HS-27A (cell line): ENCODE measurements around the gene CNTNAP2.
A peak's percentile ranks its signal among the peaks of the same experiment; 100 is the strongest.

ENCODE experiments used
- DNase-seq: peaks from one replicate; pipeline ENCODE4 v3.0.0-alpha.2; 2012; ENCODE audit warnings: low read depth, missing footprints

Gene CNTNAP2

GRCh38 chr7:147261693-147262092 is 1145.1 kb downstream of the CNTNAP2 start:
- no peak for DNase-seq

- DNase-seq = no peak
Measured at GRCh38 chr7:147265528-147265927, 1148.9 kb downstream of the CNTNAP2 start.

GRCh38 chr7:147276106-147276505 is 1159.5 kb downstream of the CNTNAP2 start:
- no peak for DNase-seq

- no peak for DNase-seq
Measured at GRCh38 chr7:147276783-147277370, 1160.3 kb downstream of the CNTNAP2 start.

- no peak for DNase-seq
Measured at GRCh38 chr7:147279514-147279913, 1162.9 kb downstream of the CNTNAP2 start.

GRCh38 chr7:147279964-147280374 is 1163.4 kb downstream of the CNTNAP2 start:
- DNase-seq = no peak

- DNase-seq = no peak
Measured at GRCh38 chr7:147282204-147282603, 1165.6 kb downstream of the CNTNAP2 start.

GRCh38 chr7:147296201-147296600 is 1179.6 kb downstream of the CNTNAP2 start:
- no peak for DNase-seq

GRCh38 chr7:147296986-147297385 is 1180.4 kb downstream of the CNTNAP2 start:
- DNase-seq = no peak

GRCh38 chr7:147298611-147299043 is 1182.0 kb downstream of the CNTNAP2 start:
- DNase-seq = peak; percentile 14

- no peak for DNase-seq
Measured at GRCh38 chr7:147300293-147300692, 1183.7 kb downstream of the CNTNAP2 start.

- no peak for DNase-seq
Measured at GRCh38 chr7:147304376-147304775, 1187.8 kb downstream of the CNTNAP2 start.

- DNase-seq = no peak
Measured at GRCh38 chr7:147305827-147306226, 1189.2 kb downstream of the CNTNAP2 start.

GRCh38 chr7:147308539-147308938 is 1191.9 kb downstream of the CNTNAP2 start:
- DNase-seq = no peak

- DNase-seq = no peak
Measured at GRCh38 chr7:147311336-147311735, 1194.7 kb downstream of the CNTNAP2 start.

GRCh38 chr7:147321504-147321903 is 1204.9 kb downstream of the CNTNAP2 start:
- no peak for DNase-seq

GRCh38 chr7:147332988-147333387 is 1216.4 kb downstream of the CNTNAP2 start:
- DNase-seq = no peak

GRCh38 chr7:147363101-147363500 is 1246.5 kb downstream of the CNTNAP2 start:
- DNase-seq = no peak

GRCh38 chr7:147376192-147376591 is 1259.6 kb downstream of the CNTNAP2 start:
- no peak for DNase-seq

GRCh38 chr7:147380926-147381325 is 1264.3 kb downstream of the CNTNAP2 start:
- DNase-seq = no peak

GRCh38 chr7:147394329-147394728 is 1277.7 kb downstream of the CNTNAP2 start:
- DNase-seq = no peak

GRCh38 chr7:147400221-147400689 is 1283.7 kb downstream of the CNTNAP2 start:
- DNase-seq = no peak

GRCh38 chr7:147400925-147401324 is 1284.3 kb downstream of the CNTNAP2 start:
- DNase-seq = no peak

- no peak for DNase-seq
Measured at GRCh38 chr7:147405621-147406020, 1289.0 kb downstream of the CNTNAP2 start.
